ENCODE results near the gene RXRA. TPM values are rescaled to one million over a fixed set of nuclear protein-coding genes. Genes with fewer than 3 reads are reported as not detected.

RXRA gene
- total and polyA plus RNA-seq, 2 donors (not counting 3 experiments of a cell fraction or from before 2014, with no cell fraction given): 15.4 to 37.4 TPM

DNA sequence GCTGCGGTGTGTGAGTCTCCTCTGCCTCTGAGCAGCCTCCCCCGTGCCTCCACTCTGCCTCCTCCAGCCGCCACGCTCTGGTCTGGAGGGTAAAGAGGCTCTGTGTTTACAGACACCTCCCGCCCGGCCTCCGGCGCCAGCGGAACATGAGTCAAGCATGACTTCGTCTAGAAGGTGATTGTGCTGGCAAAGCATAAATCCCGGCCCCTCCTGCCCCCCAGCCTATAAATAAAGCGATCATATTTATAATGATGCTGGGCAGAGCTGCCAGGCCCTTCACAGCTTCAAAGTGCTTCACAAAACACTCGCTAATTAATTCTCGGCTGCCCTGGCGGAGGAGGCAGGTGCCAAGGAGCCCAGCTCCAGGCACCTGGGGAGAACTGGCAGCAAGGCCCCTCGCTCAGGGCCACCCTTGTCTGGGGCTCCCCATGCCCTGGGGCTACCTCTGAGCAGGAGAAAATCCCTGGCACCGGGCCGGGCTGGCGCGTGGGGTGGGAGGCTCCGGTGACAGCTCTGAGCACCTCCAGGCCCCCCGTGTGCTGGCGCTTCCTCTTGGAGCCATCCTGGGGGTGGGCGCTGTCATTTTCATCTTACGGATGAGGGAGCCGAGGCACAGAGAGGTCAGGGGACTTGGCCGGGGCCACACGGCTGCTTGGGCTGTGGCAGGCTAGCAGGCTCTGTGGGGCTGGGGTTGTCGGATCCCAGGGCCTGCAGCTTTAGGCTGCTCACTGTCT is 87.8 kb downstream of the RXRA start:
- Histone ChIP-seq H3K79me2 (ENCODE audit: control insufficient read depth, insufficient read depth, low read length) (no peaks in the 10 kb centered on the region), H3K27ac (ENCODE audit: insufficient read depth, low read depth, low read length) (peak overlapping the region; percentile 66), H3K27me3 (ENCODE audit: control insufficient read depth in 2 of 2, insufficient read depth in 2 of 2, low read length in 2 of 2) (no peaks in the 10 kb centered on the region), H3K9ac (replicated peaks; ENCODE audit: extremely low read depth, insufficient read depth, low read length) (peak overlapping the region; percentile 27), H3K9me1 (replicated peaks; ENCODE audit: control insufficient read depth, extremely low read depth, insufficient read depth, low read length) (no peaks in the 10 kb centered on the region), H2AFZ (ENCODE audit: low read depth, low read length) (no peak overlapping the region), H3K9me3 (replicated peaks; ENCODE audit: control insufficient read depth, insufficient read depth, low read length) (no peaks in the 10 kb centered on the region), H3K36me3 (ENCODE audit: control insufficient read depth in 2 of 2, extremely low read depth in 1 of 2, insufficient read depth in 2 of 2, low read length in 2 of 2) (peaks cover 0 to 9% of the 10 kb centered on the region in 2 experiments), H3K4me3 (replicated peaks in 1 of 3; ENCODE audit: insufficient read depth in 1 of 3, low read depth in 1 of 3, low read length in 3 of 3) (no peak overlapping the region), H3K4me1 (ENCODE audit: control insufficient read depth, extremely low read depth, insufficient read depth, low read length) (peaks cover 26% of the 10 kb centered on the region), H4K20me1 (replicated peaks; ENCODE audit: control insufficient read depth, extremely low read depth, insufficient read depth, low read length) (no peaks in the 10 kb centered on the region), H3K4me2 (ENCODE audit: insufficient read depth, low read length) (peak overlapping the region; percentile 7)
- no peak for TF ChIP-seq MYC (IDR thresholded peaks at IDR 0.05; ENCODE audit: low read depth, low read length)
- TF ChIP-seq POLR2AphosphoS5 (IDR thresholded peaks at IDR 0.05; ENCODE audit: insufficient read depth, low read depth, low read length): peak; percentile 76
- peak; percentile 86 for TF ChIP-seq FOS (IDR thresholded peaks at IDR 0.05; ENCODE audit: borderline replicate concordance, insufficient read depth, low read length)
- no TSS peak for BruUV-seq (replicated peaks)
- DNase-seq (ENCODE audit: low read depth, low spot score): peak; percentile 94
- intact Hi-C loops (cut with micrococcal nuclease): loop anchor here (1.0 to 5.0 kb wide), 3 partner anchors 21 to 74 kb away; no protein-coding TSS in a partner anchor
- FAIRE-seq: peak; percentile 96
- dilution Hi-C loops (cut with MboI; ENCODE audit: extremely low pct_ligation_motif_present, low sequenced_read_pairs): no loop called here
- CTCF ChIA-PET: interaction anchor here (1.0 to 1.8 kb wide), 5 partner anchors 18 to 251 kb away, joined by 3 to 8 read pairs (median 4); no protein-coding TSS in a partner anchor
- POLR2A ChIA-PET: interaction anchor here (1.0 kb wide), 1 partner anchor 73 kb away, joined by 3 read pairs; no protein-coding TSS in a partner anchor

DNA sequence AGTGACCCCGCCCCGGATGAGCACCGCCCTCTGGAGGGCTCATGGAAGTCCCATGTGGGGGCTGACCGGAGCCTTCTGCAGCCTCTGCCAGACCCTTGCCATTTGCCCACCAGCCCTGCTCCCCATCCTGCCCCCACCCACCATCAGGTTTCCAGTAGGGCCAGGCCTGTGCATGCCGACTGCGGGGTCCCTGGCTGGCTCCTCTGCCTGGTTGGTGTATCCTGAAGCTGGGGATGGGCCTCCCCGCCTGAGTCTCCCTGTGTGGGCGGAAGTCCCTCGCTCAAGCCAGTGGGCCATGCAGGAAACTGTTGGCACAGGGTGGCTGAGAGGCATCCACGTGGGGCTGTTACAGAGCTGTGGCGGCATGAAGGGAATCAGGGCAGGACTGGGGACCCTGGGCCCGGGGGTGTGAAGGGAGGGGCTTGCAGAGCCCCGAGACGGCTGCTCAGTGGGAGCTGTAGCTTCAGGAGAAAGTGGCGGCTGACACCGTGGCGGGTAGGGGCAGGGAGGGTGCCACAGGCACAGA is 88.7 kb downstream of the RXRA start:
- H4K20me1 ChIP-seq (replicated peaks; ENCODE audit: control insufficient read depth, extremely low read depth, insufficient read depth, low read length): no peaks in the 10 kb centered on the region
- H3K36me3 ChIP-seq (ENCODE audit: control insufficient read depth in 2 of 2, extremely low read depth in 1 of 2, insufficient read depth in 2 of 2, low read length in 2 of 2): peaks cover 0 to 9% of the 10 kb centered on the region in 2 experiments
- no peaks in the 10 kb centered on the region for H3K27me3 ChIP-seq (ENCODE audit: control insufficient read depth in 2 of 2, insufficient read depth in 2 of 2, low read length in 2 of 2)
- H3K9ac ChIP-seq (replicated peaks; ENCODE audit: extremely low read depth, insufficient read depth, low read length): no peak overlapping the region
- H3K9me1 ChIP-seq (replicated peaks; ENCODE audit: control insufficient read depth, extremely low read depth, insufficient read depth, low read length): no peaks in the 10 kb centered on the region
- DNase-seq (ENCODE audit: low read depth, low spot score) (no peak), FAIRE-seq (no peak)
- no peak overlapping the region for H2AFZ ChIP-seq (ENCODE audit: low read depth, low read length)
- no peaks in the 10 kb centered on the region for H3K9me3 ChIP-seq (replicated peaks; ENCODE audit: control insufficient read depth, insufficient read depth, low read length)
- H3K4me1 ChIP-seq (ENCODE audit: control insufficient read depth, extremely low read depth, insufficient read depth, low read length): peaks cover 26% of the 10 kb centered on the region
- intact Hi-C loops (cut with micrococcal nuclease) (loop anchor here (2.0 to 5.0 kb wide), 2 partner anchors 20 to 38 kb away; no protein-coding TSS in a partner anchor), dilution Hi-C loops (cut with MboI; ENCODE audit: extremely low pct_ligation_motif_present, low sequenced_read_pairs) (no loop called here)
- peak overlapping the region; percentile 66 for H3K27ac ChIP-seq (ENCODE audit: insufficient read depth, low read depth, low read length)
- BruUV-seq (replicated peaks): no TSS peak
- no peak for TF ChIP-seq MYC (IDR thresholded peaks at IDR 0.05; ENCODE audit: low read depth, low read length)
- H3K4me2 ChIP-seq (ENCODE audit: insufficient read depth, low read length): no peak overlapping the region
- CTCF ChIA-PET: interaction anchor here (1.2 to 1.8 kb wide), 2 partner anchors 20 to 28 kb away, joined by 5 to 8 read pairs; no protein-coding TSS in a partner anchor
- POLR2A ChIA-PET: no interaction called here
- H3K79me2 ChIP-seq (ENCODE audit: control insufficient read depth, insufficient read depth, low read length): no peaks in the 10 kb centered on the region
- H3K4me3 ChIP-seq (replicated peaks in 1 of 3; ENCODE audit: insufficient read depth in 1 of 3, low read depth in 1 of 3, low read length in 3 of 3): no peak overlapping the region

Data from endothelial cell of umbilical vein (primary cell).